Mucosa of descending colon (tissue), 3 donors: ENCODE measurements around the gene MOB3B. TPM values are rescaled to one million over a fixed set of nuclear protein-coding genes. Genes with fewer than 3 reads are reported as not detected.

Experiments
- ATAC-seq: fragments of 200-7000 bp; cut with Tn5 transposase; one replicate; pipeline ENCODE4 v1.9.1; 2020; ENCODE audit warnings: mild to moderate bottlenecking, moderate library complexity
- DNase-seq, 3 donors: peaks; one replicate each; pipeline ENCODE4 v3.0.0-alpha.2; 2020
- H3K36me3 ChIP-seq: fragments of 200-600 bp; one replicate; pipeline ENCODE4 v1.8.0; 2021; ENCODE audit warnings: low read depth, mild to moderate bottlenecking
- H3K4me1 ChIP-seq: fragments of 200-600 bp; one replicate; pipeline ENCODE4 v1.8.0; 2021; ENCODE audit warnings: low read depth, mild to moderate bottlenecking
- H3K4me3 ChIP-seq: fragments of 200-600 bp; one replicate; pipeline ENCODE4 v1.8.0; 2021; ENCODE audit warnings: mild to moderate bottlenecking
- H3K9me3 ChIP-seq: fragments of 200-600 bp; one replicate; pipeline ENCODE4 v1.8.0; 2021; ENCODE audit warnings: mild to moderate bottlenecking
- intact Hi-C, 2 donors: fragments of 100-400 bp; cut with DNase I in 1 of 2; cut with micrococcal nuclease in 1 of 2; formaldehyde crosslinking; loops; one replicate each; pipeline versions ENCODE4 v1.11.0 to v1.11.1; 2022; cut with DNase I, micrococcal nuclease
- total RNA-seq, 3 donors: library from RNA; stranded (reverse); fragmentation: NEBNext Ultra II Directional in 2 of 3; extraction: Animal tissue kit (Norgen Biotek cat#: 25700) in 2 of 3; gene quantifications; one replicate each; pipeline versions ENCODE4 v1.2.1 to v1.2.4, GENCODE V29; 2021 to 2023
- TF ChIP-seq, protein P1 (sequence below): fragments of 200-600 bp; IDR thresholded peaks from one replicate; pipeline ENCODE4 v1.8.0; 2022; ENCODE audit warnings: antibody characterized with exemption, mild to moderate bottlenecking
- donor health status: DM: no; HTN: no; CAD: no; lungs with moderate emphysema.
- donor health status: DM: no; HTN: no; CAD: no.
- donor health status: DM: no; HTN: yes; CAD: no.

The MOB3B gene
- total RNA-seq, 3 donors from 2014 or later: 34.6 to 57.5 (median 41.7) TPM

DNA sequence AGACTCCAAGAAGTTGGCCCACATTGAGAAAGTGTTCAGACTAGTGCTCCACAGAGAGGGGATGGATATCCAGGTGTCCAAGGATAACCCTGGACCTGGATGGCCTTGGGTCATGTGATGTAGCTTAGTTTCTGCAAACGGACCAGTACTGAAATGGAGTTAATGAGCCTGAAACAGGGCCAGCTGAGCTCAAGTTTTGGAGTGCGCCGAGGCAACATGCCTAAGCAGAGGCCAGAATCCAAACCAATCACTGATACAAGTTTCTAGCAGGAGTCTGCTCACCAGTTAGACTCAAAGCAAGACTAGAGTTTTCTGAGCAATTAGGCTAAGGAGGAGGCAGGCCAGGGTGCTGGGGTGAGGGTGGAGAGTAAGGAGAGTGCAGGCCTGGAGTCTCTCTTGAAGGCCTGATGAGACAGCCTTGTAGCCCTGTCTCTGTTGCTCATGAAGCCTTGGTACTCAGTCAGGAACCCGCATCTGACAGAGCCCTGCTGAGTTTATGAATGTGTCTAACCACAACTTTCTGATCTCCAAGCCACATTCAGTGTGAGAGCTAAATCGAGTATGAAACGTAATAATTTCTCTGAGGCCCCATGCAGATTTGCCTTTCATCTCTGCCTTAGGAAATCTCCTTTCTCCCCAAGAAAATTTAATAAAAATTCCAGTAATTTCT lies 163.8 kb downstream of the MOB3B start:
- Histone ChIP-seq H3K9me3 (no peaks in the 10 kb centered on the region), H3K4me1 (peaks cover 54% of the 10 kb centered on the region), H3K4me3 (no peak overlapping the region), H3K36me3 (no peaks in the 10 kb centered on the region)
- ATAC-seq (no peak), DNase-seq (no peak)
- TF ChIP-seq, protein P1, sequence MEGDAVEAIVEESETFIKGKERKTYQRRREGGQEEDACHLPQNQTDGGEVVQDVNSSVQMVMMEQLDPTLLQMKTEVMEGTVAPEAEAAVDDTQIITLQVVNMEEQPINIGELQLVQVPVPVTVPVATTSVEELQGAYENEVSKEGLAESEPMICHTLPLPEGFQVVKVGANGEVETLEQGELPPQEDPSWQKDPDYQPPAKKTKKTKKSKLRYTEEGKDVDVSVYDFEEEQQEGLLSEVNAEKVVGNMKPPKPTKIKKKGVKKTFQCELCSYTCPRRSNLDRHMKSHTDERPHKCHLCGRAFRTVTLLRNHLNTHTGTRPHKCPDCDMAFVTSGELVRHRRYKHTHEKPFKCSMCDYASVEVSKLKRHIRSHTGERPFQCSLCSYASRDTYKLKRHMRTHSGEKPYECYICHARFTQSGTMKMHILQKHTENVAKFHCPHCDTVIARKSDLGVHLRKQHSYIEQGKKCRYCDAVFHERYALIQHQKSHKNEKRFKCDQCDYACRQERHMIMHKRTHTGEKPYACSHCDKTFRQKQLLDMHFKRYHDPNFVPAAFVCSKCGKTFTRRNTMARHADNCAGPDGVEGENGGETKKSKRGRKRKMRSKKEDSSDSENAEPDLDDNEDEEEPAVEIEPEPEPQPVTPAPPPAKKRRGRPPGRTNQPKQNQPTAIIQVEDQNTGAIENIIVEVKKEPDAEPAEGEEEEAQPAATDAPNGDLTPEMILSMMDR: no peak
- intact Hi-C loops: no loop called here

DNA sequence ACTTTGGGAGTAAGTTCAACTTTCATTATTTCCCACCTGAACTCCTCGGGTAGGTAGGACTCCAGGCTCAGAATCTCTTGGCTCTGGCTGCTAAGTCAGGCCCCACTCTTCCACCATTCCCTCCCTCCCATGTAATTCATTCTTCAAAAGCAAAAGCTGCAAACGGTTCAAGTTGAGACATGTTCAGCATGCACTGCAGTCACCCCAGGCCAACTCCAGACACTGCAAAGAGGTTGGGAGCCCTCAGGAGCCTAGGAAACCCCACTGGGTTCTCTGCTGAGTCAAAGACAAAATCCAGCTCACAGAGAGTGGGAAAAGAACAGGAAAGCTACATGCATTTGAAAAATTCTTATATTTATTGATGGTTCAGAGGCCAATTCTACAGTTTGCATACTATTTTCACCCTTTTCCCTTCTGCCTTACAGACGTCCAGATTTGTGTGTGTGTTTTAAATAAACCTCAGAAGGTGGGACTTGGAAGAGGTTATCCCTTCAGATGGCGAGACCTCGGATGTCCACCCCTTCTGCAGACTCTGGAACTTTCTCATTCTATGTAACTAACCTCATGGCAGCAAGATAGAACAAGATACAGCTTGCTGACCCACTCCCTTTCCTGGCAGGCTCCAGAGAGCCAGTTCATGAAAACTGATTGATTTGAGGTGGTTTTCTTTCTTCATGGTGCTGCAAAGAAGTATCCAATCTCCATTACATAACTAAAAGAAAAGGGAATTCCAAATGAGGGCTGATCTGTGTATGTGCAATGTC lies 167.0 kb downstream of the MOB3B start:
- no peak overlapping the region for H3K4me3 ChIP-seq
- intact Hi-C loops: no loop called here
- no peak for ATAC-seq
- H3K4me1 ChIP-seq: peaks cover 31% of the 10 kb centered on the region
- TF ChIP-seq, protein P1: no peak
- H3K36me3 ChIP-seq: no peaks in the 10 kb centered on the region
- no peak for DNase-seq
- no peaks in the 10 kb centered on the region for H3K9me3 ChIP-seq

DNA sequence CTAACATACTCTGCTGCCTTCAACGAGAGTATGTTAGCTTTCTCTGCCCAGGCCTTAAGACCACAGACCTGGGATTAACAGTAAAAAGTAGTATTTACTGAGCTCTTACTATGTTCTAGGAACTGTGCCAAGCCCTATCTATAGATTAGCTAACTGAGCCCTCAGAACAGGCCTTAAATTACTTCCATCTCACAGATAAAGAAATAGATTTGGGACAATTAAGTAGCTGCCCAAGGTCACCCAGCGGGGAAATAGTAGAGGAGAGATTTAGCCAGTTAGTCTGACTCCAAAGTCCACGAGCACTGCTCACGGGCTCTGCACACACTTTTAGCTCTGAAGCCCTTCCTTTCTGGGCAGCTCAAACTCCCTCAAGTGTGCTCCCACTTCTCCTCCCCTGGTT lies 168.1 kb downstream of the MOB3B start:
- DNase-seq (no peak), ATAC-seq (peak; percentile 79)
- Histone ChIP-seq H3K36me3 (no peaks in the 10 kb centered on the region), H3K9me3 (no peaks in the 10 kb centered on the region), H3K4me3 (no peak overlapping the region), H3K4me1 (peaks cover 21% of the 10 kb centered on the region)
- TF ChIP-seq, protein P1: no peak
- intact Hi-C loops: no loop called here

DNA sequence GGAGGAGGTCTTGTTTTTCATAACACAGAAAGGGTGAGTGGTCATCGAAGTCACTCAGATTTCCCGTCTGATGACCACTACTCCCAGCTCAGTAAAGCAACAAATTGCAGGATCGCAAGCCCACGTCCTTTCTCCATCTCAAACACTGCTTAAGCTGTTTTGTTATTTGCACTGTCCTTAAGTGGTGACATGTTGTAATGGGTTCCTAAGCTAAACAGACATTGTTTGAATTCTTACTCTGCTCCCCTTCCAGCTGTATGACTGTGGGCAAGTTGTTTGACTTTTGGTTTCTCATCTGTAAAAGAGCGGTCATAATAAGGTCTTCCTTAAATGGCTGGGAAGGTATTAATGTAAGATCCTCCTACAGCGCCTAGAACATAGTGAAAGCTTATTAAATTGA lies 169.9 kb downstream of the MOB3B start:
- ATAC-seq (no peak), DNase-seq (no peak)
- intact Hi-C loops: no loop called here
- TF ChIP-seq, protein P1: no peak
- Histone ChIP-seq H3K4me3 (no peak overlapping the region), H3K36me3 (no peaks in the 10 kb centered on the region), H3K9me3 (no peaks in the 10 kb centered on the region), H3K4me1 (peaks cover 12% of the 10 kb centered on the region)

DNA sequence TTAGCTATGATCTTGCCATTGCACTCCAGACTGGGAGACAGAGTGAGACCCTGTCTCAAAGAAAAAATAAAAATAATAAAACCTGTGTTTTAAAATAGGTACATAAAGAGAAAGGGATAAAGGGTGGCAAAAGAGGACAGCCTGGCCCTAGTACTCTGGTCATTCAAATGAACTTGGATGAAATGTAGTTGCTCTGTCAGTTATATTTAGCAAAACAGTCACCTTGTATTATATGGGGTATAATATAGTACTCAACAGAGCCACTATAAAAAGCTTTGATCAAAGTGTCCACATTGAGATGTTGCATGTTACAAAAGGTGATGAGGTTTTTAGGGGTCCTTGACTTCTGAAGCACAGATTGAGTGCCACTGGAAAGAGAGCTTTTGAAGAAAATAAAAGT lies 171.6 kb downstream of the MOB3B start:
- TF ChIP-seq, protein P1: no peak
- Histone ChIP-seq H3K4me3 (no peak overlapping the region), H3K36me3 (no peaks in the 10 kb centered on the region), H3K4me1 (peaks cover 12% of the 10 kb centered on the region), H3K9me3 (no peaks in the 10 kb centered on the region)
- DNase-seq: no peak
- intact Hi-C loops: no loop called here
- no peak for ATAC-seq
